Measurements from ENCODE around the gene CRB1.
A peak's percentile ranks its signal among the peaks of the same experiment; 100 is the strongest.
"Not testable (repeated sequence)": the region's sequence is repeated elsewhere in the genome, so short reads cannot be mapped to it uniquely, and the experiment has no call there.

Gene CRB1

DNA sequence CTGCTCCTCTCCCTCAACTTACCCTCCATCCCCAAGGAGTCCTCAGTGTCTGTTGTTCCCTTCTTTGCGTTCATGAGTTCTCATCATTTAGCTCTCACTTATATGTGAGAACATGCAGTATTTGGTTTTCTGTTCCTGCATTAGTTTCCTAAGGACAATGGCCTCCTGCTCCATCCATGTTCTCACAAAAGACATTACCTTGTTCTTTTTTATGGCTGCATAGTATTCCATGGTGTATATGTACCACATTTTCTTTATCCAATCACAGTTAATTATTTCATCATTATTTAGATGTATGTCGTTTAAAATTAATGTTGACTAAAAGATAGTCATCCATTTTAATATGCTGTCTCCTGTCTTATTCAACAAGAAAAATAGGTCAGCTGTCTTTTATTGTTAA, 134.1 kb downstream of the CRB1 start:
- no peak for DNase-seq

DNA sequence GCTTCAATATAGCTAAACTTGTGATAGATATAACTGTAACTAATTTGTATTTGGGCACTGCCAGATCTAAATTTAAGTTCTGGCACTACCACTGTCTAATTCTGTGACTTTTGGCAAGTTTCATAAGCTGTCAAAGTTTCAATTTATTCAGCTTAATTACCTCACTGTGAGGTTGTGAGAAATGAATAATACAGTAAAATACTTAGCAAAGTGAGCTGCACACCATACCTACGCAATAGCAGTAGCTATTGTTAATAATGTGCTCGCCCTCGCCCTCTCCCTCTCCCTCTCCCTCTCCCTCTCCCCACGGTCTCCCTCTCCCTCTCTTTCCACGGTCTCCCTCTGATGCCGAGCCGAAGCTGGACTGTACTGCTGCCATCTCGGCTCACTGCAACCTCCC, 136.7 kb downstream of the CRB1 start:
- DNase-seq: not testable (repeated sequence)

DNA sequence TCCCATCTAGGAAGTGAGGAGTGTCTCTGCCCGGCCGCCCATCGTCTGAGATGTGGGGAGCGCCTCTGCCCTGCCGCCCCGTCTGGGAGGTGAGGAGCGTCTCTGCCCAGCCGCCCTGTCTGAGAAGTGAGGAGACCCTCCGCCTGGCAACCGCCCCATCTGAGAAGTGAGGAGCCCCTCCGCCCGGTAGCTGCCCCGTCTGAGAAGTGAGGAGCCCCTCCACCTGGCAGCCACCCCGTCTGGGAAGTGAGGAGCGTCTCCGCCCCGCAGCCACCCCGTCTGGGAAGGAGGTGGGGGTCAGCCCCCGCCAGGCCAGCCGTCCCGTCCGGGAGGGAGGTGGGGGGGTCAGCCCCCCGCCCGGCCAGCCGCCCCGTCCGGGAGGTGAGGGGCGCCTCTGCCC, 137.6 kb downstream of the CRB1 start:
- DNase-seq: not testable (repeated sequence)

DNA sequence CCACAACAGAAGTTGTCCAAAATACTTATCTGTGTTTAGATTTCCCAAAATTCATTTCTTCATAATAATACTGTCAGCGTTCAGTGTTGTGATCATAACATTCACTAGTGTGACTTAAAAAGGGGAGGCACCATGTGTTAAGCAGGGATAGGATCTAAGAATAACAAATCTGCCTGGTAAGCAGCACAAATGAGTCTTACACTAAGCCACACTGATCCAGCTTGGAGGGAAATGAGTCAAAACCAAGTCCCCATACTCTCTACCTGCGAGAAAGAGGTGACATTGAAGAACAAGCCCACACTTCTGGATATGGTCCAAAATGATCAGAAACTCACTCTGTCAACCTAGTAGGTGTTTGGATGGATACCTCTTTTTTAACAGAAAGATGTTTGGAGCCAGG, 145.5 kb downstream of the CRB1 start:
- DNase-seq: peak; percentile 5

DNA sequence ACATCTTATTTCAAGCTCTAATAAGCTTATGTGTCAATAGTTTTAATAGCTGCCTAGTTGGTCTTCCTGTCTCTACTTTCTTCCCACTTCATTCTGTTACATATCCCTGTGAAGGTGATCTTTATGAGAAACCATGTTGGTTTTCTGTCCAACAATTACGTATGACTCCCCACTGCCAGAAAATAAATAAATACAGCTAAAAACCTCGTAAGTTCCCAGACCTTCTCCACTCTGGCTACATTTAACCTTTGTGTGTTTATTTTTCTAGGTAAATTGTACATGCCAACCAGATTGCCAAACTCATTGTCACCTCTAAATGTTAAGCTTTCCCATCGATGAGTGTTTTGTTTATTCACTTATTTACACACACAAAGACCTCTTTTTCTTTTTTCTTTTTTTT, 147.2 kb downstream of the CRB1 start:
- no peak for DNase-seq

DNA sequence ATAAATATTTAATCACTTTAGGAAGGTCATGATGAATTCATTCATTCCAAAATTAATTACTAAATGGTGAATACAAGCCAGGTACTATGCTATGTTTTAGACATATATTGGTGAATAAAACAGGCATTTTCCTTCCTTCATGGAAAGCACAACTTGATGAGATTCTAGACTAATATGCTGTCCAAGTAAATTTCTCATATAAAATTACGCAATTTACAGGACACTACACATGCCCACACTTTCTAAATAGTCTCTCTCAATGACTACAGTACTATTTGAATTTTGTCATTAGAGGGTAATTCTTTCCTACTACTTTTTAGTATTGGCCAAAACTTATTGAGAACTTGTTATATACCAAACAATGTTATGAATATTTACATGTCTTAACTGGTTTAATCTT, 150.6 kb downstream of the CRB1 start:
- DNase-seq: no peak

DNA sequence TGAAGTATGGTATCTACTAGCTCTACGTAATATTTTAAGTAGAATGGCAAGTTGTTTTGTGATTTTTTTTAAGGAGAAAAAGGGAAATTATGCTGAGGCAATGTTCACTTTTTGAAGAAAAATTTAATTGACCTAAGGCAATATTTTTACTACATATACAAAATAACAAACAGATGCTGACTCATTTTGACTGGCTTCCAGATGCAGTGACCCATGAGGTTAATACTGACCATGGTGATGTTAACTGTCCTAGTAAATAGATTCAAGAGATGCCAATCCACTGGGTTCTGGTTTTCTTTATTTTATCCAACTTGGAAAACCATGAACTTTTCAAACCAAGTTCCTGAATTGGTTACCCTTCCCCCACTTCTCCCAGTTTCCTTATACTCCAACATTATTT, 154.9 kb downstream of the CRB1 start:
- no peak for DNase-seq

DNA sequence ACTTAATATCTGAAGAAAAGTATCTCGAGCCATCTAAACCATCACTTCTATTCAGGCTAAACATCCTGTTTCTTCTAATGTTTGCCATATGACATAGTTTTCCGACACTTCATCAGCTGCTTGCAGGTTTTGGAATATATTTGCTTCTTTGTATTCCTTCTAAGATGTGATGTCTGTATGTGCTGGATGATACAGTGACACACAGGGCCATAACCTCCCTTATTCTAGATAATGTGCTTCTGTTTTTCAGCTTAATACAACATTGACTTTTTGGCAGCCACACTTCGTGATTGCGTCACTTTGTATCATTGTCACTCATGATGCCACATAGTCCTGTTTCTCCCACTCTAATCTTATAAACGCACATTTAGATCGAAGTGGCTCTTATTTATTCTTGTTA, 156.3 kb downstream of the CRB1 start:
- no peak for DNase-seq

DNA sequence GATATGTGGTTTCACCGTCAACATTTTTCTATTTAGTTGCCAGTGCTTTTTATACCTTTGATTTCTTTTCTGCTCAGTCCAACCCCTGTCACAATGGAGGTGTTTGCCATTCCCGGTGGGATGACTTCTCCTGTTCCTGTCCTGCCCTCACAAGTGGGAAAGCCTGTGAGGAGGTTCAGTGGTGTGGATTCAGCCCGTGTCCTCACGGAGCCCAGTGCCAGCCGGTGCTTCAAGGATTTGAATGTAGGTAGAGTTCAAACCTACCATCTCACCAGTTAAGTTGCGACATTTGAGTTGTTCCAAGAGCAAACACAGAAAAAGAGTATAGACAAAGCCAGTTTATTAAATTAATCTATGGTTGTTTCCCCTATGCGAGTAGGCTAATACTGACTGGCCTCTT, 161.3 kb downstream of the CRB1 start:
- no peak for DNase-seq

DNA sequence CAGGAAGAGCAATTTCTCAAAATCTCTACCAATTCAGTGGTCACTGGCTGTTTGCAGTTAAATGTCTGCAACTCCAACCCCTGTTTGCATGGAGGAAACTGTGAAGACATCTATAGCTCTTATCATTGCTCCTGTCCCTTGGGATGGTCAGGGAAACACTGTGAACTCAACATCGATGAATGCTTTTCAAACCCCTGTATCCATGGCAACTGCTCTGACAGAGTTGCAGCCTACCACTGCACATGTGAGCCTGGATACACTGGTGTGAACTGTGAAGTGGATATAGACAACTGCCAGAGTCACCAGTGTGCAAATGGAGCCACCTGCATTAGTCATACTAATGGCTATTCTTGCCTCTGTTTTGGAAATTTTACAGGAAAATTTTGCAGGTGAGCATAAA, 167.2 kb downstream of the CRB1 start:
- no peak for DNase-seq

DNA sequence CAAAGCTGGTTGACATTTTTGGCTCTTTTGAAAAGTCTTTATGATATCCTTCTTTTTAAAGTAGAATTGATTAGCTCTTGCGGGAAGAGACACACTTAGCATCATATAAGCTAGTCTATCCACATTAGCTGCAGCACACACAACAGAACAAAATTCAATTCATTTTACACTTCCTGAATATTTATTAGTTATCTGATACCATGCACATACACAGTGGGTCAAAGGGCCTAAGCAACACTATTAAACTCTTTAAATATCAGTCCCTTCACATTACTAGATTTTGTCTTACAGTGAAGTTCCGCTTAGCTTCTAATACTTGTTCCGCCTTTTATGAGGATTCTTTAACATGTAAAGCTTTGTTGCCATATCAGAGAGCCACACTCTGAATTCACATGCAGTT, 169.5 kb downstream of the CRB1 start:
- no peak for DNase-seq

DNA sequence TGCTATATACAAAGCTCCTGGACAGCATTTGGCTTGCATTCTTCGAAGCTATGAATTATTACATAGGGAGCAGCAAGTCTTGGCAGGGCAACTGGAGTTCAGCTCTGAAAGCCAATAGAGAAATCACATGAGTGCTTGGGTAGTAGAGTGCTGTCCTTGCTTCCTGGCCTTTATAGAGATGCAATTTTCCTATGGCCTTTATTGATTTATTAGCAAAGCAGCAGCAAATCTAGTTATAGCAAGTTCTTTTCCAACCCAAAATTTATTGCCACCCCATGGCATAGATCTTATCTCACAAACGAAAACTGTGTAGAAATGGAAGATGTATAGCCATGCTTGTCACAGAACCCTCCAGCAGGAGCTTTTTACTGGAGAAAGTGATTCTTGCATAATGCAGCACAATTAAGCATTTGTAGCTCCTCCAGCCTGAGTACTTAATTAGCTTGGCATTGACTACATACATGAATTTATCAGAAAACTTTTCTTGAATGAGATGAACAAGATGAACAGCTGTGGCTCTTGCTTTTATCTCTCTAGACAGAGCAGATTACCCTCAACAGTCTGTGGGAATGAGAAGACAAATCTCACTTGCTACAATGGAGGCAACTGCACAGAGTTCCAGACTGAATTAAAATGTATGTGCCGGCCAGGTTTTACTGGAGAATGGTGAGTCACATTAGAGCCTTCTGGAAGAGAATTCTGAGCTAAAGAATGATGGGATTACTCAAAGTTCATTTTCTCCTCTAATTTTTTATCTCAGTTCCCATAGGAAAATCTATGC, 170.1 kb downstream of the CRB1 start:
- no peak for DNase-seq

DNA sequence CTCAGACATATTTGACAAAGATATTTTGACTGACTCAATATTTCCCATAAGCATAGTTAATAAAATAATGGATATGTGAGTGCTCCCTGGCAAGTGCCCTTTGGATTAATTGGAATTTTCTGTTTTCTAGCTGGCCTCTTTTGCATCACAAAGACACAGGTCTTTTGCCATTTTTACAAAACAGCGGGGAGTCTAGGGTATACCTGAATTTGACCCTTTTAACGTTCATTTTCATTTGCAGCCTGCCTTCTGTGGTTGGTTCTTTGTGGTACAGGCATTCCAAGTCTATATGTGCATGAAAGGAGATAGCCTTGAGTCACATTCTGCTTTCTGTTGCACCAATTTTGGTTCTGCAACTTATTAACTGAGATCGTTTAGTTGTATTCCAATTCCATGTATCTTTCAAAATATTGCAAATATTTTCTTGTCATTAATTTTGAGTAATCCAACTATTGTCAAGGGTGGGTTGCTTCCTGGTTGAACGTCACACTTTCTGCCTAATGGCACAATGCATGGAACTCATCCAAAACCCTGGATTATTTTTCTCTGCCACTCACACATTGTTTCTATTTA, 171.7 kb downstream of the CRB1 start:
- DNase-seq: no peak

DNA sequence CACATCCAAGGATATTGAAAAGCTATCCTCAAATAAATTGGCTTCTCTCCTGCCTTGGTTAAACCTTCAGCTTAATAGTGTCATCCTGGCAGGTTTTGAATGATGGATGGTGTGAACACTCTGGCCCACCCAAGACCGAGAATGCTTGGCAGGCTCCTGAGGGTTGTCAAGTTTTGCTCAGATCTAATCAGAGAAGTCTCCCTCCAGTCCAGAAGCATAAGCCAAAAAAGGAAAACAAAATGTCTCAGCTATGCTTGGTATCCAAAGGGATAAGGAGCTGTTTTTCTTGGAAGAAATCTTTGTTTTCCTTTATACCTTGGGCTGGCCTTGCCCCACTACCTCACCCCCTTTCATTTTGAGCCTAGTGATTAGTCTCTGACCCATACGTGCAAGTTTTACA, 172.7 kb downstream of the CRB1 start:
- DNase-seq: no peak

DNA sequence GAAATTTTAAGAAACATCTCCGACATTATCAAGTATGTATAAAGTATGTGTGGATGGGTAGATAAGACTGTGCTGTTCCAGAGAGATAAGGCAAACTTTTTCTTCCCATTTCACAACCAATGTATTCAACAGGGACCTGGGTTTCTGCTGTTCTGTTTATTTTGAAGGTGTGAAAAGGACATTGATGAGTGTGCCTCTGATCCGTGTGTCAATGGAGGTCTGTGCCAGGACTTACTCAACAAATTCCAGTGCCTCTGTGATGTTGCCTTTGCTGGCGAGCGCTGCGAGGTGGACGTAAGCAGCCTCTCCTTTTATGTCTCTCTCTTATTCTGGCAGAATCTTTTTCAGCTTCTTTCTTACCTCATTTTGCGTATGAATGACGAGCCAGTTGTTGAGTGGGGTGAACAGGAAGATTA, 174.0 kb downstream of the CRB1 start:
- no peak for DNase-seq

DNA sequence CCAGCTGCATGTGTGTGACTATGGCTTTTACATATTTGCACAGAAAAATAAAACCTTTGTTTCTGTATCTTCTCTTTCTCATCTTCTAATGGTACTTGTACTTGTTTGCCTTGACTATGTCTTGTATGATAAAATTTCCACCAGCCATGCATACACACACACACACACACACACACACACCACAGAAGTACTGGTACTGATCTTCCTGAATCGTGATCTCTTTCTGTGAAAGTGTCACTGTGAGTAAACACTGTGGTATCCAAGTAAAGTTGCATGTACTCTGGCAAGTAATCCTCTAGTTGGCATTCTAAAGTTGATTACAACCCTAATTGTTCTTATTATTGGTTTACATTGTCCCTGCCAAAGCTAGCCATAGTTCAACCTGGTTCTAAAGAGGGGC, 176.7 kb downstream of the CRB1 start:
- DNase-seq: no peak

DNA sequence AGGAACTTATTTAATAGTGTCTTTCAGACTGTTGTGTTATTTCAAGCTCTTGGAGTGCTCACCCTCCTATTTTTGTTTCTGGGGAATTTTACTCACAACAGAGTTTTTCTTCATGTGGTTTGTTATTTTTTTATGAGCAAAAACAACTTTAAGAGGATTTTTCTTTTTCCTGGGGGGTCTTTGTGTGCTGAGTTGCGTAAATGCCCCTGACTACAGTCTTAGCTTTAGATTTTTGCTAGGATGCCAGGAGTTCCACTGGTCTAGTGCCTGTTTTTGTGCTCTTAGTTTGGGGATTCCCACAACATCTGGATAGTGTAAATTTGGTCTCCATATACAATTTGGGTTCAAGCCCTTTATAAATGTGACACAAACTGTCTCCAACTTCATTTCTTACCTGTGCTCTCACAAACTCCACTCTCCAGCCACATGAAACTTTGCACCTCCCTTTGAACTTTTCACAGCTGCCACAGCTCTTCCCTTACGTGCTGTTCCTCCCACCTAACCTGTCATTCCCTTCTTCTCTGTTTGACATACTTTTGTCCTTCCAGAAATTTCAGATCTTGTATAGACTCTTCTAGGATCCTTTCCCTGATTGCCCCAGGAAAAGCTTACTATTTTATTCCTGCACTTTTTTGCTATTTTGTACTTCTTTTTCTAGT, 180.2 kb downstream of the CRB1 start:
- no peak for DNase-seq

DNA sequence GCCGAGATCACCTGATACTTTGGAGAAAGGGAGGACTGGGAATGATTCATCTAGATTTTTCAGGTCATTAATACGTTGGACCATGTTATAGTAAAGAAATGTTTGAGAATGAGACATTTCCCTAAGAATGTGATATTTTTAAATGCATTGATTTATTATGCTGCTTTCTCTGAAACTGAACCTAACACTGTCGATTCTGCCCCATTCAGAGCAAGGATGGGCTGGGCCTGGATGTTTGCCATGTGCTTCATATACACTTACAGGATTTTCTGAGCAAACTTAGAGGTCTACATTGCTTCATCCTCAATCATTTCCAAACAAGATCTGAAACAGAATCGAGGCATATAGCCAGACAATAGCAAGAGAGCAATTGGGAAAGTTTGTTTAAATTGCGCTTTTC, 183.3 kb downstream of the CRB1 start:
- no peak for DNase-seq

DNA sequence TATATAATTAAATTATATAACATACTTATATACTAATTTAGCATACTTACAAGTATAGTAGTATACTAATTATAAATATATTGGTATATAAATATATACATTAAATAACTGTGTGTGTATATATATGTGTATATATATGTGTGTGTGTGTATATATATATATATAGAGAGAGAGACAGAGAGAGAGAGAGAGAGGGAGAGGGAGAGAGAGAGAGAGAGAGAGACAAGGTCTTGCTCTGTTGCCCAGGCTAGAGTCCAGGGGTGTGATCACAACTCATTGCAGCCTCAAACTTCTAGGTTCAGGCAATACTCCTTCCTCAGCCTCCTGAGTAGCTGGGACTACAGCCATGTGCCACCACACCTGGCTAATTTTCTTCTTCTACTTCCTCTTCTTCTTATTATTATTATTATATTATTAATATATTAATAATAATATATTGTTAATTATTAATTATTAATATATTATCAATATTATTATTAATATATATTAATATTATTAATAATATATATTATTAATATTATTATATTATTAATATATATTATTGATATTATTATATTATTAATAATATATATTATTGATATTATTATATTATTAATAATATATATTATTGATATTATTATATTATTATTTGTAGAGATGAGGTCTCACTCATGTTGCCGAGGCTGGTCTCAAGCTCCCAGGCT, 185.5 kb downstream of the CRB1 start:
- DNase-seq: no peak

DNA sequence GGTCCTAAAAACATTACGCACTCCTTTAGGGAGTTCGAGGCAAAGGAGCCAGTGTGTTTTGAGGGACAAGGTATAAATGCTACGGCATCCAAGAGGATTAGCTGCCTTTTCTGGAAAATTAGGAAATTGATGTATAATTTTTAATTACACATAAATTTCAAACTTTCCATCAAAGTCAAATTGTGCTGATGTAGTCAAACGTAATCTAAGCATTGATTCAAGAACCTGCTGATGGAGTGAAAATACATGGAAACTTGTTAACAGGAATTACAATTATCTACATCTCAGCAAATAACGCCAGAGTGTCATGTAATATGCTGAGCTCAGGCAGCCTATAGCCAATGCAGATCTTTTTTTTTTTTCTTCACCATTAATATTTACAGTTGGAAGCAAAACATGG, 194.5 kb downstream of the CRB1 start:
- no peak for DNase-seq

DNA sequence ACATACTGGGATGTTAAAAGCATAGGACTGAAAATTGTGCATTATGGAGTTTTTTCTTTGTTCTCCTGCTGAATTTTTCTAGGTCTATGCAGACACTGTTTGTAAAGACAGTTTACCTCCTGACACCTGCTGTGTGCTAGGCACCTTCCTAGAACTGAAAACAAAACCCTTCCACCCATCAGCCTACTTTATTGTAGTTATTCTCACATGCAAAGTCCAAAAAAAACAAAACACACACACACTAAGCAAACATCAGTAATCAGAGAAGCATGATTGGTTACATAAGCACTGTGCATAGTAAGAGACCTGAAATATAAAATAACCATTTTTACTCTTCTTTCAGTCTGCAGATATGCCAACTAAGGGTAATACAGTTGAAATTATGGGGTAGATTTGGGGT, 195.1 kb downstream of the CRB1 start:
- DNase-seq: no peak

DNA sequence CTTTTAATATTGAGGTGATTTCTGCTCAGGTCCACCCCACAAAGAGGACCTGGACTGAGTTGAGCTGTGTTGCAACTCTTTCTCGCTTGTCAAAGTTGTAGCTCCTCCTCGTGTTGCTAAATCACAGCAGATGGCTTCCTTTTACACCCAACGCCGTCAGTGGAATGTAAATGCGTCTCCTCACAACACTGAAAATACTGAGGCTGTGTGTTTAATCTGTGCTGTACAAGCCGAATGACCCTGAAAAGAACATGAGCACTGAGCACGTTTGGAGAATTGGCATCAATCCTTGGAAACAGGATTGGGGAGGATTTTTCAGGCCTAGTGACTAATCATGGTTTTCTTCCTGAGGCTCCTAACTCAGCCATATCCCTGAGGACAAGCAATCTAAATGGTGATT, 196.0 kb downstream of the CRB1 start:
- no peak for DNase-seq

DNA sequence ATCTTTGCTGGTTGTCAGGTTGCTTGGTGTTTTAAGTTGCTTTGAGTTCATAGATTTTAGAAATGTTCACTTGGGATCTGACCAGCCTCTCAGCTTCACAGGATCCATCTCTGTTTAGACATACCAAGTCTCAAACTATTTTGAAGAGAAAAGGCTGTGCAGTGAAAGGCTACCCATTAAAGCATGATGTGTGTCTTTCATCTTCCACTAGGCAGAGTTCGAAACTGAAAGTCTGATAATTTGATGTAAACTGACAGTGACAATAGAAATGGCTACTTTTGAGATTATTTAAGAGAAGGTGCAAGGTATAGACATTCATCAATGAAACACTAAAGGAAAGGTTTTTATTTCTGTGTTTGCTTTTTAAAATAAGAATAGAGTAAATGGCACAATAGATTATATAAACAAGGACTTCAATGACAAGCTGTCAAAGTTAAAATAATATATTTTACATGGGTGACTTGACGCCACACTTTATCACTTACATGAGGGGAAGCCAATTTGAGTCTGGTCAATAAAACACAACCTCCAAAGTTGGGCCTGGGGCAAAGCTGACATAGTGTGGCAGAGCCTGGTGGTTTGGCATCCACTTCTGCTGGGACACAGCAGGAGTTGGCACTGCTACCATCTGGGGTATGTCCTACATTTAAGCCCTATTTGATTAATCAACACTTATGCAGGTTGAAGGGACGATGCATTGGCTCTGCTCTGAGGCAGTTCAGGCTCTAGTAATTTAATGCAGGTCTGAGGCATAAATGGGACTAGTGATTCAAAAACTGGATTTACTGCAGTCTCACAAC, 197.7 kb downstream of the CRB1 start:
- no peak for DNase-seq

Measured in activated CD4-positive, alpha-beta T cell treated with anti-CD3 and anti-CD28 coated beads, Interleukin-2, Interleukin-6, amounts not matched to agents 100 ng/mL and 50 ng/mL, durations not matched to agents 16 hours and 8 hours (primary cell).